Subcutaneous adipose tissue (tissue), 4 donors: ENCODE results near the gene BUB1. TPM values are rescaled to one million over a fixed set of nuclear protein-coding genes. Genes with fewer than 3 reads are reported as not detected.

Experiments
- CTCF ChIP-seq: fragments of 450-650 bp; IDR thresholded peaks from one replicate; pipeline ENCODE4 v1.5.1; 2016; ENCODE audit warnings: low read depth, mild to moderate bottlenecking, control low read depth, antibody characterized with exemption, moderate library complexity
- total RNA-seq, 4 donors: library from RNA; depleted of rRNA; stranded (reverse); fragments of >200 nt; gene quantifications; one replicate each; pipeline ENCODE4 v1.1.0, GENCODE V29; 2016

Gene BUB1
- total RNA-seq, 4 donors from 2014 or later = 0.16 to 2.4 (median 1.5) TPM; not detected in 1

- no peak for TF ChIP-seq CTCF
Measured at GRCh38 chr2:110674620-110675555, 3.0 kb downstream of the BUB1 start.

GRCh38 chr2:110673201-110673600, 4.7 kb downstream of the BUB1 start:
- TF ChIP-seq CTCF = no peak

DNA sequence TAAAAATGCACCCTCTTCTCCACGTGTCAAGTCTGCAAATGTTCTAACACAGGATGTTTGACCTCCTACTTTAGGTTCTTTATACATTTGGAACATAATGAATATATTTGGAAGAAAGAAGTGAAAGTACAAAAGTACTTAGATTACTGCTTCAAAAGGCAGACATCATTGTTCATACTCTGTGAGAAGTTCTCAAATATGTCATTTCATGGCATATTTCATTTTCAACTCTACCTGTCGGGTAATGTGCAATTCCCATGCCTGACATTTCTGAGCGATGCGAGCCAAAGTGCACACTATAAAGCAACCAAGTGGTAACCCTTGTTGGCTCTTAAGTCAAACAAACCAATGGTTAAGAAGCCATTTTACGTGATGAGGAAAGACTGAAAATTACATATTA, 7.0 kb downstream of the BUB1 start:
- no peak for TF ChIP-seq CTCF

DNA sequence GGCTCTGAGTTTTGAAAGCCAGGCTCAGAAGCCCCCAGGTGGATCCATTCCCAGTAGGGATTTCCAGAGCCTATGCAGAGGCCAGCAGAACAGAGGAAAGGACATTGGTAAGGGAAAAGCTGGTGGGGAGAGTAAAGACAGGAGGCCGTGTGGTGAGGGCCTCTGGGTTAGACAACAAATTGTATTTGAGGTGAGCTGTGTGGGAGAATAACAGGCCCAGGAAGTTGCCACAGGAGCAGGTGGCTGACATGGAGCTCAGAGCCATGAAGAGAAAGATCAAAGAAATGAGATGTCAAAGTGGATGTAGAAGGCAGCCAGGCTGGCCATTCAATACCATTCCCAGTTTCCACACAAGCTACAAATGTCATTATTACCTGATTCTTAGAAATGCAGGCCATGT, 8.8 kb downstream of the BUB1 start:
- no peak for TF ChIP-seq CTCF

GRCh38 chr2:110667071-110667470, 10.8 kb downstream of the BUB1 start:
- TF ChIP-seq CTCF = no peak

GRCh38 chr2:110664135-110664534, 13.7 kb downstream of the BUB1 start:
- no peak for TF ChIP-seq CTCF

GRCh38 chr2:110662560-110662959, 15.3 kb downstream of the BUB1 start:
- TF ChIP-seq CTCF = no peak
